ENCODE results near the gene TENM4. TPM values are rescaled to one million over a fixed set of nuclear protein-coding genes. Genes with fewer than 3 reads are reported as not detected.

Gene TENM4
- total and polyA plus RNA-seq, 2 donors: 1.5 to 27.8 TPM

DNA sequence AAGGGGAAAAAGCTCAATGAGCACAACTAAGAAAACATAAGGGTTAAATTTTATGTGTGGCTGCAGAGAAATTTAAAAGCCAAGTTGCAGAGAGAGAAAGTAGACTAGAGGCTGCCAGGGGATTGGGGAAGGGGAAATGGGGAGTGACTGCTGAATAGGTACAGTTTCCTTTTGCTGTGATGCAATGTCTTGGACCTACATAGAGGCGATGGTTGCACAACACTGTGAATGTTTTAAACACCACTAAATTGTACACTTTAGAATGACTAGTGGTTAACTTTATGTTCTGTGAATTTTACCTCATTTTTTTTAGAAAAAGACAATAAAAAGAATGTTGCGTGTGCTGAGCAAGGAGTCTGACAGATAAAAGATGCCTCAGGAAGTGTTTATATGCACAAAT, 36.5 kb downstream of the TENM4 start:
- WGBS: 68% methylated on average over 2 of the region's 2 CpGs
- Histone ChIP-seq H3K4me1 (ENCODE audit: insufficient read depth) (no peaks in the 10 kb centered on the region), H3K27ac (ENCODE audit: low read depth) (no peak overlapping the region), H3K36me3 (ENCODE audit: insufficient read depth) (no peaks in the 10 kb centered on the region), H3K4me3 (ENCODE audit: low read depth, low read length) (no peak overlapping the region)
- no peak for DNase-seq (ENCODE audit: extremely low spot score)

GRCh38 chr11:79403839-79404238, 37.0 kb downstream of the TENM4 start:
- H3K27ac ChIP-seq (ENCODE audit: low read depth): no peak overlapping the region
- no peaks in the 10 kb centered on the region for H3K4me1 ChIP-seq (ENCODE audit: insufficient read depth)
- DNase-seq (ENCODE audit: extremely low spot score): no peak
- no peak overlapping the region for H3K4me3 ChIP-seq (ENCODE audit: low read depth, low read length)
- H3K36me3 ChIP-seq (ENCODE audit: insufficient read depth): no peaks in the 10 kb centered on the region
- WGBS: 94% methylated on average over 1 of the region's 1 CpG

GRCh38 chr11:79402912-79403311, 37.9 kb downstream of the TENM4 start:
- Histone ChIP-seq H3K36me3 (ENCODE audit: insufficient read depth) (no peaks in the 10 kb centered on the region), H3K4me3 (ENCODE audit: low read depth, low read length) (no peak overlapping the region), H3K27ac (ENCODE audit: low read depth) (no peak overlapping the region), H3K4me1 (ENCODE audit: insufficient read depth) (no peaks in the 10 kb centered on the region)
- WGBS: 89% methylated on average over 3 of the region's 3 CpGs
- no peak for DNase-seq (ENCODE audit: extremely low spot score)

GRCh38 chr11:79400717-79401330, 40.0 kb downstream of the TENM4 start:
- no peaks in the 10 kb centered on the region for H3K36me3 ChIP-seq (ENCODE audit: insufficient read depth)
- no peak for DNase-seq (ENCODE audit: extremely low spot score)
- 76% methylated on average over 4 of the region's 4 CpGs for WGBS
- H3K4me3 ChIP-seq (ENCODE audit: low read depth, low read length): no peak overlapping the region
- H3K27ac ChIP-seq (ENCODE audit: low read depth): no peak overlapping the region
- H3K4me1 ChIP-seq (ENCODE audit: insufficient read depth): no peaks in the 10 kb centered on the region

DNA sequence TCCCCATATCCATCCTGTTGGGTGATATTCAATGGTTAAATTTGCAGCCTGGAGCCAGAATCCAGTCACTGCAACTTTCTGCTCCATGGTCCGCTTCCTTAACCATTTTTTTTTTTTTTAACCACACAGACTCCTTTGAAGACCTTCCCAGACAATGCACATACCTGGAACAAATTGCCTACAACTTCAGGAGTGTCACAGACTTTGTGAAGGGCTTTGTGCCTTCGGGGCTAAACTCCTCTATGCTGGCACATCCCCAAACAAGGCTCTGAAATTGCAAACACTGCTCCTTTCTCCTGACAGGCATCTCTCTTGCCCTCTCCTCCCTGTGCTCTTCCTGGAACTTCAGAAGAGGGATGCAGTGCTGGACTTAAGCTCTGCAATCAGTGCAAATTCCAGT, 40.6 kb downstream of the TENM4 start:
- DNase-seq (ENCODE audit: extremely low spot score): no peak
- 38% methylated on average over 2 of the region's 2 CpGs for WGBS
- no peak overlapping the region for H3K4me3 ChIP-seq (ENCODE audit: low read depth, low read length)
- no peaks in the 10 kb centered on the region for H3K36me3 ChIP-seq (ENCODE audit: insufficient read depth)
- H3K4me1 ChIP-seq (ENCODE audit: insufficient read depth): no peaks in the 10 kb centered on the region
- no peak overlapping the region for H3K27ac ChIP-seq (ENCODE audit: low read depth)

DNA sequence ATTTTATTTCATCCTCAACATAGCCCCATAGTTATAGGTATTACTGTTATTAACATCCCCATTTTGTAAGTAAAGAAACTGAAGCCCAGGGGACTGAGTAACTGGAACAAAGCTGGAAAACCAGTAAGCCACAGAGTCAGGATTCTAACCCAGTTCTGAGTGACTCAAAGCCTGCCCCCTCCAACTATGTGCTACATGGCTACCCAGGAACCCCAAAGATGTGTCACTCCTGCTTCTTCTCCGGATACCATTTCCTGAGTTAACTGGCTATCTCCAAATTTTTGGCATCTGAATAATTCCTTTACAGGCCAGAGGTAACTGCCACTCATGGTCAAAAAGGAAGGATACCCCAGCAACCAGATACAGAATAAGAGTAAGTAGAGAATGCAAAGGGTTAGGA, 43.6 kb downstream of the TENM4 start:
- Histone ChIP-seq H3K4me1 (ENCODE audit: insufficient read depth) (no peaks in the 10 kb centered on the region), H3K4me3 (ENCODE audit: low read depth, low read length) (no peak overlapping the region), H3K36me3 (ENCODE audit: insufficient read depth) (no peaks in the 10 kb centered on the region), H3K27ac (ENCODE audit: low read depth) (no peak overlapping the region)
- DNase-seq (ENCODE audit: extremely low spot score): no peak
- WGBS: 94% methylated on average over 1 of the region's 1 CpG

- H3K27ac ChIP-seq (ENCODE audit: low read depth): no peak overlapping the region
- H3K4me3 ChIP-seq (ENCODE audit: low read depth, low read length): no peak overlapping the region
- H3K4me1 ChIP-seq (ENCODE audit: insufficient read depth): no peaks in the 10 kb centered on the region
- WGBS: 91% methylated on average over 4 of the region's 4 CpGs
- no peaks in the 10 kb centered on the region for H3K36me3 ChIP-seq (ENCODE audit: insufficient read depth)
- DNase-seq (ENCODE audit: extremely low spot score): no peak
These were observed 44.2 kb downstream of the TENM4 start for GRCh38 chr11:79396674-79397073.

- Histone ChIP-seq H3K36me3 (ENCODE audit: insufficient read depth) (no peaks in the 10 kb centered on the region), H3K4me1 (ENCODE audit: insufficient read depth) (no peaks in the 10 kb centered on the region), H3K4me3 (ENCODE audit: low read depth, low read length) (no peak overlapping the region), H3K27ac (ENCODE audit: low read depth) (no peak overlapping the region)
- DNase-seq (ENCODE audit: extremely low spot score): no peak
These were observed 44.8 kb downstream of the TENM4 start for GRCh38 chr11:79396001-79396400.

GRCh38 chr11:79393362-79394043, 47.3 kb downstream of the TENM4 start:
- DNase-seq (ENCODE audit: extremely low spot score): no peak
- 67% methylated on average over 9 of the region's 9 CpGs for WGBS
- no peaks in the 10 kb centered on the region for H3K36me3 ChIP-seq (ENCODE audit: insufficient read depth)
- no peaks in the 10 kb centered on the region for H3K4me1 ChIP-seq (ENCODE audit: insufficient read depth)
- H3K27ac ChIP-seq (ENCODE audit: low read depth): no peak overlapping the region
- H3K4me3 ChIP-seq (ENCODE audit: low read depth, low read length): no peak overlapping the region

- no peak for DNase-seq (ENCODE audit: extremely low spot score)
- H3K4me3 ChIP-seq (ENCODE audit: low read depth, low read length): no peak overlapping the region
- no peaks in the 10 kb centered on the region for H3K36me3 ChIP-seq (ENCODE audit: insufficient read depth)
- H3K27ac ChIP-seq (ENCODE audit: low read depth): no peak overlapping the region
- H3K4me1 ChIP-seq (ENCODE audit: insufficient read depth): no peaks in the 10 kb centered on the region
- WGBS: 34% methylated on average over 4 of the region's 4 CpGs
These were observed 48.7 kb downstream of the TENM4 start for GRCh38 chr11:79392161-79392560.

- no peak overlapping the region for H3K27ac ChIP-seq (ENCODE audit: low read depth)
- 35% methylated on average over 2 of the region's 2 CpGs for WGBS
- DNase-seq (ENCODE audit: extremely low spot score): no peak
- no peak overlapping the region for H3K4me3 ChIP-seq (ENCODE audit: low read depth, low read length)
- H3K36me3 ChIP-seq (ENCODE audit: insufficient read depth): no peaks in the 10 kb centered on the region
- no peaks in the 10 kb centered on the region for H3K4me1 ChIP-seq (ENCODE audit: insufficient read depth)
These were observed 49.9 kb downstream of the TENM4 start for GRCh38 chr11:79390923-79391322.

DNA sequence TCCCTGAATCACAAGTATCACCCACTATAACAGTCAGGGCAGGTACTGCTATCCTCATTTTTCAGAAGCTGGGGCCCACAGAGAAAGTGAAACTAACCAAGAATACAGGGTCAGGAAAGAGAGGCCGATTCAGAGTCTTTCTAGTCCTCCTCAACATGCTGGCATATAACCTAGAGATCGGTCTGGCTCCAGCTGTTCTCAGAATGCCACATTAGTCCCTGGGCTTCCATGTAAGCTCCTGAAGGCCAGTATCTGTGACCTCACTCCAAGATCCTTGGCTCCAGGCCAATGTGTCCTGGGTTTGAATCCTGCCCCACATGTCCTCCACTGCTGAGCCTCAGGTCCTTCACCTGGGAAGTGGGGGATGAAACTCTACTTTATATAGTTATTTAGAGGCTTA, 50.4 kb downstream of the TENM4 start:
- Histone ChIP-seq H3K36me3 (ENCODE audit: insufficient read depth) (no peaks in the 10 kb centered on the region), H3K27ac (ENCODE audit: low read depth) (no peak overlapping the region), H3K4me3 (ENCODE audit: low read depth, low read length) (no peak overlapping the region), H3K4me1 (ENCODE audit: insufficient read depth) (no peaks in the 10 kb centered on the region)
- DNase-seq (ENCODE audit: extremely low spot score): no peak
- WGBS: 98% methylated on average over 2 of the region's 2 CpGs

DNA sequence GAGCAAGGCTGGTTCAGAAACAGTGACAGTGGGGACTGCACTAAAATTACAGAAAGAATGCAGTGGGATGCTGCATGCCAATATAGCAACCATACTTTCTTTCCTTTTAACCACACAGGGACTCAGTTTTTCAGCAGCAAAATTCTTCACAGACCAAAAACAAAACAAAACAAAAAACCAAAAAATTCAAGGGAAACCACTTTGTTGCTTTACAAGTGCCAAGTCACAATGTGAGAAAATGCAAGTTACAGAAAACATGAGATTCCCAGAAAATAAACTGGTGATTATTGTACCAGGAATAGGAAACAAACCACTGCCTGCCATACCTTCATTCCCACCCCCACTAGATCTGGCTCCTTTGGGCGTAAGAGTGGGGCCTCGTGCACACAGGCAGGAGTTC, 52.6 kb downstream of the TENM4 start:
- no peak for DNase-seq (ENCODE audit: extremely low spot score)
- Histone ChIP-seq H3K36me3 (ENCODE audit: insufficient read depth) (no peaks in the 10 kb centered on the region), H3K4me3 (ENCODE audit: low read depth, low read length) (no peak overlapping the region), H3K27ac (ENCODE audit: low read depth) (no peak overlapping the region), H3K4me1 (ENCODE audit: insufficient read depth) (no peaks in the 10 kb centered on the region)
- WGBS: 86% methylated on average over 2 of the region's 2 CpGs

GRCh38 chr11:79383874-79384273, 57.0 kb downstream of the TENM4 start:
- H3K36me3 ChIP-seq (ENCODE audit: insufficient read depth): no peaks in the 10 kb centered on the region
- H3K27ac ChIP-seq (ENCODE audit: low read depth): no peak overlapping the region
- no peak for DNase-seq (ENCODE audit: extremely low spot score)
- 87% methylated on average over 3 of the region's 3 CpGs for WGBS
- H3K4me3 ChIP-seq (ENCODE audit: low read depth, low read length): no peak overlapping the region
- H3K4me1 ChIP-seq (ENCODE audit: insufficient read depth): no peaks in the 10 kb centered on the region

All from urinary bladder (tissue), 4 donors.